Measurements from ENCODE around the gene WSCD2. TPM values are rescaled to one million over a fixed set of nuclear protein-coding genes. Genes with fewer than 3 reads are reported as not detected.

The WSCD2 gene
- total RNA-seq, 1 experiment from 2014 or later, result not detected

GRCh38 chr12:108232565-108232964 lies 103.5 kb downstream of the WSCD2 start:
- DNase-seq (ENCODE audit: low spot score), result peak; percentile 68

- no peak for DNase-seq (ENCODE audit: low spot score)
Observed at GRCh38 chr12:108234158-108234557, 105.1 kb downstream of the WSCD2 start.

- no peak for DNase-seq (ENCODE audit: low spot score)
Observed at GRCh38 chr12:108235197-108235984, 106.3 kb downstream of the WSCD2 start.

GRCh38 chr12:108235985-108236263 lies 106.8 kb downstream of the WSCD2 start:
- DNase-seq (ENCODE audit: low spot score), result no peak

- DNase-seq (ENCODE audit: low spot score), result no peak
Observed at GRCh38 chr12:108236366-108236765, 107.3 kb downstream of the WSCD2 start.

- DNase-seq (ENCODE audit: low spot score), result peak; percentile 27
Observed at GRCh38 chr12:108237272-108237671, 108.2 kb downstream of the WSCD2 start.

- DNase-seq (ENCODE audit: low spot score), result no peak
Observed at GRCh38 chr12:108238474-108238873, 109.4 kb downstream of the WSCD2 start.

GRCh38 chr12:108239378-108239777 lies 110.3 kb downstream of the WSCD2 start:
- DNase-seq (ENCODE audit: low spot score), result no peak

- DNase-seq (ENCODE audit: low spot score), result no peak
Observed at GRCh38 chr12:108240027-108240785, 111.1 kb downstream of the WSCD2 start.

GRCh38 chr12:108240928-108241327 lies 111.8 kb downstream of the WSCD2 start:
- DNase-seq (ENCODE audit: low spot score), result no peak

GRCh38 chr12:108241986-108242703 lies 113.1 kb downstream of the WSCD2 start:
- DNase-seq (ENCODE audit: low spot score), result no peak

GRCh38 chr12:108247130-108247529 lies 118.0 kb downstream of the WSCD2 start:
- DNase-seq (ENCODE audit: low spot score), result no peak

GRCh38 chr12:108248011-108248410 lies 118.9 kb downstream of the WSCD2 start:
- DNase-seq (ENCODE audit: low spot score), result no peak

GRCh38 chr12:108252523-108252922 lies 123.4 kb downstream of the WSCD2 start:
- no peak for DNase-seq (ENCODE audit: low spot score)

GRCh38 chr12:108253540-108253939 lies 124.5 kb downstream of the WSCD2 start:
- DNase-seq (ENCODE audit: low spot score), result no peak

GRCh38 chr12:108254030-108254429 lies 124.9 kb downstream of the WSCD2 start:
- DNase-seq (ENCODE audit: low spot score), result no peak

- no peak for DNase-seq (ENCODE audit: low spot score)
Observed at GRCh38 chr12:108254517-108255251, 125.6 kb downstream of the WSCD2 start.

GRCh38 chr12:108255252-108255602 lies 126.1 kb downstream of the WSCD2 start:
- DNase-seq (ENCODE audit: low spot score), result no peak

- DNase-seq (ENCODE audit: low spot score), result no peak
Observed at GRCh38 chr12:108257004-108257403, 127.9 kb downstream of the WSCD2 start.

- DNase-seq (ENCODE audit: low spot score), result no peak
Observed at GRCh38 chr12:108257610-108258106, 128.6 kb downstream of the WSCD2 start.

- DNase-seq (ENCODE audit: low spot score), result no peak
Observed at GRCh38 chr12:108260039-108260438, 131.0 kb downstream of the WSCD2 start.

- no peak for DNase-seq (ENCODE audit: low spot score)
Observed at GRCh38 chr12:108260969-108261368, 131.9 kb downstream of the WSCD2 start.
